OCI-LY3 (cell line): Measurements from ENCODE around the gene KRT8.

Source experiments
- H2AFZ ChIP-seq: fragments of 200-600, 300-600 bp; shearing (Covaris generic); 2 replicates; pipeline ENCODE4 v1.6.0; 2014; ENCODE audit warnings: antibody characterized with exemption, low read depth, low read length
- H3K27ac ChIP-seq: fragments of 200-600, 300-600 bp; sonication (generic); 2 replicates; pipeline ENCODE4 v1.5.1; 2014; ENCODE audit warnings: mild to moderate bottlenecking, low read length, moderate library complexity, mixed read lengths
- H3K27me3 ChIP-seq: fragments of 200-600, 300-600 bp; sonication (generic); 2 replicates; pipeline ENCODE4 v1.6.1; 2014; ENCODE audit warnings: low read depth, low read length, mixed read lengths
- H3K36me3 ChIP-seq: fragments of 200-600, 300-600 bp; sonication (generic); replicated peaks from 2 replicates; pipeline ENCODE3; 2014; ENCODE audit warnings: low read depth, low read length, mixed read lengths
- H3K4me1 ChIP-seq: fragments of 300-600, 200-600 bp; sonication (generic); 2 replicates; pipeline ENCODE4 v1.6.1; 2014; ENCODE audit warnings: low read length, mixed read lengths
- H3K4me2 ChIP-seq: fragments of 200-600, 300-600 bp; sonication (generic); 2 replicates; pipeline ENCODE4 v1.6.1; 2014; ENCODE audit warnings: low read length, mixed read lengths
- H3K4me3 ChIP-seq: fragments of 300-600, 200-600 bp; sonication (generic); 2 replicates; pipeline ENCODE4 v1.5.1; 2014; ENCODE audit warnings: antibody characterized with exemption, mild to moderate bottlenecking, low read length, moderate library complexity
- H3K79me2 ChIP-seq: fragments of 300-600, 200-600 bp; shearing (Covaris generic); 2 replicates; pipeline ENCODE4 v1.6.1; 2014; ENCODE audit warnings: mild to moderate bottlenecking, low read length, mixed read lengths
- H3K9ac ChIP-seq: fragments of 300-600, 200-600 bp; shearing (Covaris generic); 2 replicates; pipeline ENCODE4 v1.6.0; 2014; ENCODE audit warnings: mild to moderate bottlenecking, low read length, moderate library complexity
- H3K9me3 ChIP-seq: fragments of 200-600, 300-600 bp; shearing (Covaris generic); 2 replicates; pipeline ENCODE4 v1.6.1; 2014; ENCODE audit warnings: low read length, mixed read lengths; ENCODE audit not compliant: insufficient read depth
- H4K20me1 ChIP-seq: fragments of 200-600, 300-600 bp; sonication (generic); 2 replicates; pipeline ENCODE4 v1.6.1; 2016; ENCODE audit warnings: low read length, mixed read lengths; ENCODE audit not compliant: insufficient read depth
- EZH2phosphoT487 ChIP-seq: fragments of 200-600 bp; shearing (Covaris generic); IDR thresholded peaks from 2 replicates; pipeline ENCODE4 v1.6.1; 2018; ENCODE audit warnings: antibody characterized with exemption, mixed run types, low read depth
- TF ChIP-seq, protein P1 (sequence below): fragments of 200-600, 300-600 bp; sonication (generic); IDR thresholded peaks from 2 replicates; pipeline ENCODE4 v1.5.1; 2014; ENCODE audit warnings: antibody characterized with exemption, low read length, low read depth

The KRT8 gene

DNA sequence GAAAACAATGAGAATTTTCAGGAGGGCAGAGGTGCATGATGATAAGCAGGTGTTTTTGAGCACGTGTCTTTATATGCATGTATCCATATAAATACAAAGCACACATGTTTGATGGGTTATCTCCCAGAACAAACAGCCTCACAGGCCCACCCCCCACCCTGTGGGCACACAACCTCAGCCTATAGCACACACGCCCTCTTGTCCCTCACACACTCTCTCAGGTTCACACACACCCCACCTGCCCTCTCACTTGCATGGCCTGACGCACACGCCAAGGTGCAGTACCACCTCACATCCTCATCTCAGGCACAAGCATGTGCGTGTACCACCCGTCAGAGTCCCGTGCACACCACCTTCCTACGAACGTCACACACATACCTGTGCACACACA, 8.6 kb upstream of the KRT8 start:
- Histone ChIP-seq H3K27me3 (peaks cover 17% of the 10 kb centered on the region), H3K4me1 (no peaks in the 10 kb centered on the region), H3K27ac (no peak overlapping the region), H3K9ac (no peak overlapping the region), H2AFZ (no peak overlapping the region), H3K4me2 (no peak overlapping the region), H3K79me2 (no peaks in the 10 kb centered on the region), H3K4me3 (no peak overlapping the region), H3K9me3 (no peaks in the 10 kb centered on the region), H4K20me1 (no peaks in the 10 kb centered on the region), H3K36me3 (no peaks in the 10 kb centered on the region)
- TF ChIP-seq EZH2phosphoT487 = no peak
- TF ChIP-seq, protein P1, sequence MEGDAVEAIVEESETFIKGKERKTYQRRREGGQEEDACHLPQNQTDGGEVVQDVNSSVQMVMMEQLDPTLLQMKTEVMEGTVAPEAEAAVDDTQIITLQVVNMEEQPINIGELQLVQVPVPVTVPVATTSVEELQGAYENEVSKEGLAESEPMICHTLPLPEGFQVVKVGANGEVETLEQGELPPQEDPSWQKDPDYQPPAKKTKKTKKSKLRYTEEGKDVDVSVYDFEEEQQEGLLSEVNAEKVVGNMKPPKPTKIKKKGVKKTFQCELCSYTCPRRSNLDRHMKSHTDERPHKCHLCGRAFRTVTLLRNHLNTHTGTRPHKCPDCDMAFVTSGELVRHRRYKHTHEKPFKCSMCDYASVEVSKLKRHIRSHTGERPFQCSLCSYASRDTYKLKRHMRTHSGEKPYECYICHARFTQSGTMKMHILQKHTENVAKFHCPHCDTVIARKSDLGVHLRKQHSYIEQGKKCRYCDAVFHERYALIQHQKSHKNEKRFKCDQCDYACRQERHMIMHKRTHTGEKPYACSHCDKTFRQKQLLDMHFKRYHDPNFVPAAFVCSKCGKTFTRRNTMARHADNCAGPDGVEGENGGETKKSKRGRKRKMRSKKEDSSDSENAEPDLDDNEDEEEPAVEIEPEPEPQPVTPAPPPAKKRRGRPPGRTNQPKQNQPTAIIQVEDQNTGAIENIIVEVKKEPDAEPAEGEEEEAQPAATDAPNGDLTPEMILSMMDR = no peak

DNA sequence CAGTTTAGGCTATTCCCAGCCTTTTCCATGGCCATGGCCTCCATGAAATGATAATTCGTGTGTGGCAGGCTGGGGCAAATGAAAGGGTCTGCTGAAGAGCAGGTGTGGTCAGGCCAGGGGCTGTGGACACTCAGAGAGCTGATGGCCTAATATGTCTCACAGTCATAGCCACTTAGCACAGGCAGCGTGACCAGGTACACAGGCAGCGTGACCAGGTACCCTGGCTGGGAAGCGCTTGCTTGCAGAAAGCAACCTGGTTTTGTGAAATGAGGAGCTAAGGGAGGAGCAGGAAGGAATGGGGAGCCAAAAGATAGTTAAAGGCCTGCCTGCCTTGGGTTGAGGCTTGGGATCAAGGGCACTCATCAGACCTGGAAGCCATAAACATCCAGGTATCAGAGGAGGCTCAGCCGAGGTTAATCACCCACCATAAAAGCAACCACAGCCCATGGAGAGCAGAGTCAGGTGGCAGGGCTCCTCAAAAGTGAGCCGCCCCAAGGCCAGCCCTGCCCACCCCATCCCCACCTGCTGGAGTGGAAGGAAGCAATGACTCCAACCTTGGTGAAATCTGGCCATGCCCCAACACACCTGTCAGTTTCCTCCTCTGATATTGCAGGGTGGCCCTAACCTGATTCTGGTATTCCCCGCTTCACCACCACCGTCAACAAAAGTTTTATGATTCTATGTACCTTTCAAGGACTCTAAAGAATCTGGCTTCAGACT, 8.0 kb upstream of the KRT8 start:
- H3K4me1 ChIP-seq = no peaks in the 10 kb centered on the region
- H3K36me3 ChIP-seq = no peaks in the 10 kb centered on the region
- H3K27me3 ChIP-seq = peaks cover 17% of the 10 kb centered on the region
- H2AFZ ChIP-seq = no peak overlapping the region
- H3K9me3 ChIP-seq = no peaks in the 10 kb centered on the region
- no peak overlapping the region for H3K4me3 ChIP-seq
- no peak overlapping the region for H3K9ac ChIP-seq
- no peaks in the 10 kb centered on the region for H3K79me2 ChIP-seq
- H3K4me2 ChIP-seq = no peak overlapping the region
- H4K20me1 ChIP-seq = no peaks in the 10 kb centered on the region
- no peak overlapping the region for H3K27ac ChIP-seq
- TF ChIP-seq EZH2phosphoT487 = no peak
- TF ChIP-seq, protein P1 = no peak

DNA sequence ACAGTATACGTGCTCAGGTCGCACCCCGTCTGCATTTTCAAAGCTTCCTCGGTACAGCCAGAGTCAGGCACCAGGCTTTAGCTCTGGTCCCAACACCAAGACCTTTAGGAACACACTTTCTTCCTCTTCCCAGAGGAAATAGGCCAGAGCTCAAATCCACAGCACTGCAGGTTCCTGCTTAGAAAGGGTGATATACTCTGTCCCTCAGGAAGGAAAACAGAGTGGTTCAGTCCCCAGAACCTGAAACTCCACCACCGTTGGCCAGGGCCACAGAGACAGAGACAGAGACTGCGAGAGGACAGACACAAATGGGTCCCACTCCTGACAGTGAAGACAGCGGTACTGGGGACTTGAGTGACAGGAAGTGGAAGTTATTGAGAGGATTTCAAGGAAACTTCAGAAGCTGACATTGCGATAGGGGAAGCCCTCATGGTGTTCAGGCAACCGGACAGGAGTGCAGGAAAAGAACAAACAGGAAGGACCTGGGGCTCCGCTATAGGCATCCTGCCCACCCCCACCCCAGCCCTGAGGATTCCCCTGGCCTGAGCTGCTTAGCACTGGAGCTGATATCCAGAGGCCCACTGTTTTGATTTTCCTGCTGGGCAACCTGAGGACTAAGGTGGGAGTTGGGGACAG, 5.5 kb upstream of the KRT8 start:
- Histone ChIP-seq H2AFZ (no peak overlapping the region), H3K9ac (no peak overlapping the region), H3K4me3 (no peak overlapping the region), H3K27me3 (peaks cover 15% of the 10 kb centered on the region), H3K36me3 (no peaks in the 10 kb centered on the region), H3K4me2 (no peak overlapping the region), H3K4me1 (no peaks in the 10 kb centered on the region), H4K20me1 (no peaks in the 10 kb centered on the region), H3K27ac (no peak overlapping the region), H3K9me3 (no peaks in the 10 kb centered on the region), H3K79me2 (no peaks in the 10 kb centered on the region)
- TF ChIP-seq EZH2phosphoT487 = no peak
- TF ChIP-seq, protein P1 = no peak

DNA sequence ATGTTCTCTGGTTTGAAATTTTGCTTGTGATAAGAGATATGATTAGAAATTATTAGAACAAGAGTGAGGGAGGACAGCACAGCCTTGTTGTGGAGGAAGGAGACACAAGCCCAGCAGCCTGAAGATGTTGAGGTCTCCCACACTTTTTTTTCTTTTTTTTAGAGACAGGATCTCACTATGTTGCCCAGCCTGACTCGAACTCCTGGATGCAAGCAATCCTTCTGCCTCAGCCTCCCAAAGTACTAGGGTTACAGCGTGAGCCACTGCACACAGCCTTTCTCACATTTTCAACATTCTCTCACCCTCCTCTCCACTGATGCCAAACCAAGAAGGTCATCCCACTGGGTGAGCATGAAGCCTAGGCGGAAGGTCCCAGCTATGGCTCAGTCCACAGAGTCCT, 4.9 kb upstream of the KRT8 start:
- no peak for TF ChIP-seq EZH2phosphoT487
- no peak overlapping the region for H3K27ac ChIP-seq
- no peak overlapping the region for H3K4me3 ChIP-seq
- no peak overlapping the region for H3K9ac ChIP-seq
- H3K4me1 ChIP-seq = no peaks in the 10 kb centered on the region
- no peak overlapping the region for H2AFZ ChIP-seq
- no peaks in the 10 kb centered on the region for H3K36me3 ChIP-seq
- no peaks in the 10 kb centered on the region for H4K20me1 ChIP-seq
- no peak overlapping the region for H3K4me2 ChIP-seq
- H3K27me3 ChIP-seq = peaks cover 15% of the 10 kb centered on the region
- no peaks in the 10 kb centered on the region for H3K79me2 ChIP-seq
- no peaks in the 10 kb centered on the region for H3K9me3 ChIP-seq
